PC-3 (cell line): ENCODE results near the gene TRAIP. TPM values are rescaled to one million over a fixed set of nuclear protein-coding genes. Genes with fewer than 3 reads are reported as not detected.
"Not testable (repeated sequence)": the region's sequence is repeated elsewhere in the genome, so short reads cannot be mapped to it uniquely, and the experiment has no call there.

ENCODE experiments used
- ATAC-seq: fragments of 200-7000 bp; cut with Tn5 transposase; 2 replicates; pipeline ENCODE4 v1.9.1; 2020; ENCODE audit warnings: mild to moderate bottlenecking, moderate library complexity
- BruUV-seq: library from RNA; stranded (reverse); fragments of 400-500 nt; replicated peaks from 2 replicates; lab custom pipeline; 2021; lab: Mats Ljungman, UMichigan
- CTCF ChIA-PET: fragments of 300-600 bp; sonication (Branson Sonifier 250); formaldehyde crosslinking; loops from one replicate; lab custom pipeline; 2022; ENCODE audit warnings: antibody characterized with exemption; lab: Charles Lee
- POLR2A ChIA-PET: fragments of 300-600 bp; sonication (Branson Sonifier 250); formaldehyde crosslinking; loops from one replicate; lab custom pipeline; 2022; ENCODE audit warnings: antibody characterized with exemption; ENCODE audit not compliant: unreplicated experiment; lab: Charles Lee
- DNase-seq: peaks from one replicate; pipeline ENCODE4 v3.0.0-alpha.2; 2015
- H2AFZ ChIP-seq: fragments of 300-600 bp; sonication (generic); 2 replicates; pipeline ENCODE4 v1.6.0; 2016; ENCODE audit warnings: antibody characterized with exemption, low read length
- H3F3A ChIP-seq: fragments of 300-600 bp; sonication (generic); one replicate; pipeline ENCODE4 v1.6.0; 2017; ENCODE audit warnings: antibody characterized with exemption, low read length, control low read depth, mild to moderate bottlenecking; ENCODE audit not compliant: unreplicated experiment
- H3K27ac ChIP-seq: fragments of 300-600 bp; sonication (generic); 2 replicates; pipeline ENCODE4 v1.5.1; 2016; ENCODE audit warnings: mild to moderate bottlenecking, low read length
- H3K27me3 ChIP-seq: fragments of 300-600 bp; sonication (generic); 2 replicates; pipeline ENCODE4 v1.6.1; 2016; ENCODE audit warnings: low read length, mixed read lengths
- H3K36me3 ChIP-seq: fragments of 300-600 bp; sonication (generic); 2 replicates; pipeline ENCODE4 v1.6.1; 2016; ENCODE audit warnings: low read depth, mixed run types, low read length, mixed read lengths
- H3K4me1 ChIP-seq: fragments of 300-600 bp; sonication (generic); 2 replicates; pipeline ENCODE4 v1.5.1; 2016; ENCODE audit warnings: low read length; ENCODE audit not compliant: insufficient read depth
- H3K4me2 ChIP-seq: fragments of 300-600 bp; sonication (generic); 2 replicates; pipeline ENCODE4 v1.6.0; 2016; ENCODE audit warnings: low read length
- H3K4me3 ChIP-seq: fragments of 300-600 bp; sonication (generic); 2 replicates; pipeline ENCODE4 v1.5.1; 2016; ENCODE audit warnings: mild to moderate bottlenecking, low read length, mixed read lengths
- H3K79me2 ChIP-seq: fragments of 300-600 bp; sonication (generic); 2 replicates; pipeline ENCODE4 v1.6.1; 2017; ENCODE audit warnings: low read length, mixed read lengths
- H3K9ac ChIP-seq: fragments of 300-600 bp; sonication (generic); 2 replicates; pipeline ENCODE4 v1.6.0; 2016; ENCODE audit warnings: mild to moderate bottlenecking, low read length
- H3K9me2 ChIP-seq: fragments of 300-600 bp; sonication (generic); replicated peaks from 2 replicates; pipeline ENCODE4 v1.6.1; 2016; ENCODE audit warnings: mixed run types, low read length, mixed read lengths
- H3K9me3 ChIP-seq: fragments of 300-600 bp; sonication (generic); 2 replicates; pipeline ENCODE4 v1.6.1; 2016; ENCODE audit warnings: low read length, mixed read lengths
- H4K20me1 ChIP-seq: fragments of 300-600 bp; sonication (generic); 2 replicates; pipeline ENCODE4 v1.6.1; 2016; ENCODE audit warnings: low read length, mixed read lengths
- CTCF ChIP-seq: fragments of 300-600 bp; sonication (generic); conservative IDR thresholded peaks from 2 replicates; pipeline ENCODE4 v1.5.1; 2017; ENCODE audit warnings: antibody characterized with exemption, low read depth, mild to moderate bottlenecking, low read length
- EZH2 ChIP-seq: fragments of 300-600 bp; sonication (generic); IDR thresholded peaks from one replicate; pipeline ENCODE4 v1.6.1; 2017; ENCODE audit warnings: antibody characterized with exemption, mild to moderate bottlenecking, low read length; ENCODE audit not compliant: unreplicated experiment
- EZH2phosphoT487 ChIP-seq: fragments of 300-600 bp; sonication (generic); IDR thresholded peaks from 2 replicates; pipeline ENCODE4 v1.6.1; 2018; ENCODE audit warnings: mild to moderate bottlenecking, antibody characterized with exemption, low read length, borderline replicate concordance
- intact Hi-C: fragments of 100-400 bp; cut with micrococcal nuclease; formaldehyde crosslinking; loops from 2 replicates; pipeline ENCODE4 v1.9.0; 2023
- total RNA-seq: library from RNA; depleted of rRNA; stranded (reverse); fragments of >200 nt; gene quantifications from 2 replicates; pipeline ENCODE4 v1.2.3, GENCODE V29; 2014

The TRAIP gene
- total RNA-seq, 1 experiment from 2014 or later, result 21.6 TPM

GRCh38 chr3:49826016-49826415, 30.3 kb downstream of the TRAIP start:
- no peaks in the 10 kb centered on the region for H4K20me1 ChIP-seq
- TF ChIP-seq EZH2phosphoT487 (no peak), CTCF (no peak), EZH2 (no peak)
- BruUV-seq, result no TSS peak
- no peaks in the 10 kb centered on the region for H3F3A ChIP-seq
- POLR2A ChIA-PET, result no interaction called here
- no peak for ATAC-seq
- no peak overlapping the region for H3K4me2 ChIP-seq
- no peak overlapping the region for H2AFZ ChIP-seq
- no peaks in the 10 kb centered on the region for H3K27me3 ChIP-seq
- no peaks in the 10 kb centered on the region for H3K9me2 ChIP-seq
- no peak overlapping the region for H3K27ac ChIP-seq
- H3K79me2 ChIP-seq, result no peaks in the 10 kb centered on the region
- H3K4me1 ChIP-seq, result no peaks in the 10 kb centered on the region
- H3K4me3 ChIP-seq, result no peak overlapping the region
- H3K9ac ChIP-seq, result no peak overlapping the region
- DNase-seq, result no peak
- H3K36me3 ChIP-seq, result peaks cover 14% of the 10 kb centered on the region; the same call in 1 of the 2 replicates
- intact Hi-C loops, result no loop called here
- CTCF ChIA-PET, result no interaction called here
- no peaks in the 10 kb centered on the region for H3K9me3 ChIP-seq

- H4K20me1 ChIP-seq, POLR2A ChIA-PET, H3K9me2 ChIP-seq, H3K36me3 ChIP-seq, H3K79me2 ChIP-seq, ATAC-seq, H2AFZ ChIP-seq, H3K4me1 ChIP-seq, H3K4me3 ChIP-seq, H3K4me2 ChIP-seq, H3K9me3 ChIP-seq, H3F3A ChIP-seq, H3K27ac ChIP-seq, DNase-seq, BruUV-seq, H3K9ac ChIP-seq, H3K27me3 ChIP-seq, intact Hi-C loops: not testable (repeated sequence)
- CTCF ChIA-PET, result interaction anchor here (0.5 kb wide), 1 partner anchor 297 kb away, joined by 3 read pairs; no protein-coding TSS in a partner anchor
These were observed 33.2 kb downstream of the TRAIP start for GRCh38 chr3:49823131-49823530.

- Histone ChIP-seq H3K4me1 (no peaks in the 10 kb centered on the region), H3K9me3 (no peaks in the 10 kb centered on the region), H3K9ac (no peak within 1 kb of the TSS), H2AFZ (peak within 1 kb of the TSS; percentile 35; the same call in 1 of the 2 replicates), H3K4me3 (no peak within 1 kb of the TSS), H3K4me2 (peak within 1 kb of the TSS; percentile 27), H3K79me2 (no peaks in the 10 kb centered on the region), H3K27ac (no peak within 1 kb of the TSS), H3K9me2 (no peaks in the 10 kb centered on the region), H3K27me3 (no peaks in the 10 kb centered on the region), H3K36me3 (no peaks in the 10 kb centered on the region), H4K20me1 (no peaks in the 10 kb centered on the region), H3F3A (no peaks in the 10 kb centered on the region)
- ChIA-PET POLR2A (no interaction called here), CTCF (no interaction called here)
- intact Hi-C loops, result no loop called here
- peak; percentile 63 for ATAC-seq
- peak; percentile 14 for DNase-seq
- TF ChIP-seq CTCF, result no peak
- BruUV-seq, result TSS peak; percentile 24
These were observed 42.7 kb downstream of the TRAIP start, which contains the start of gene UBA7 for GRCh38 chr3:49813497-49814174. Gene UBA7 (minus strand): TSS chr3:49813953. CDS start chr3:49813787, 166 bp downstream.
